AG20443 (cell line): Measurements from ENCODE around the gene SEL1L3.
A peak's percentile ranks its signal among the peaks of the same experiment; 100 is the strongest.
"Not testable (repeated sequence)": the region's sequence is repeated elsewhere in the genome, so short reads cannot be mapped to it uniquely, and the experiment has no call there.

Experiments used
- DNase-seq: peaks from one replicate; pipeline ENCODE4 v3.0.0; 2012; ENCODE audit warnings: low spot score, mixed read lengths

SEL1L3 gene

GRCh38 chr4:25879587-25879986 is 16.8 kb upstream of the SEL1L3 start:
- no peak for DNase-seq

- DNase-seq = no peak
Measured at GRCh38 chr4:25879091-25879584, 16.4 kb upstream of the SEL1L3 start.

GRCh38 chr4:25878676-25879075 is 15.9 kb upstream of the SEL1L3 start:
- DNase-seq = no peak

DNA sequence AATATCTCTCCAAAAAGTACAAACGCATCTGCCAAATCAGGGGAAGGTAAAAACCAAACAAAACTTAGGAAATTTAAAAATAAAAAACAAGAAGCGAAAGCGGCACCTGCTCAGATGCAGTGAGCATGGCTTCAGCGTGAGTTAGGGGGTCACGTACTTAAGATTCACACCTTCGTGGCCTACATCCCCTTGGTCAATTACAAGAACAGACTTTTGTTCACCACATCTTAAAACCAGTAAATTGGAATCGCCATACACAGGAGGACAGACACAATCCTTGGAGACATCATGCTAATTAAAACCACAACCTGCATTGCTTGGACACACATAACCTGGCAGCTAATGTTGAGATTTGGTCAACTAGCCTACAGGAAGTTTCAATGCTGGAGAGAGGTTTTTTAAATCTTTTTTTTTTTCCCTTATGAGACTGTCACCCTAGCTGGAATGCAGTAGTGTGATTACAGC is 12.5 kb upstream of the SEL1L3 start:
- DNase-seq = no peak

GRCh38 chr4:25874655-25875054 is 11.9 kb upstream of the SEL1L3 start:
- DNase-seq = no peak

DNA sequence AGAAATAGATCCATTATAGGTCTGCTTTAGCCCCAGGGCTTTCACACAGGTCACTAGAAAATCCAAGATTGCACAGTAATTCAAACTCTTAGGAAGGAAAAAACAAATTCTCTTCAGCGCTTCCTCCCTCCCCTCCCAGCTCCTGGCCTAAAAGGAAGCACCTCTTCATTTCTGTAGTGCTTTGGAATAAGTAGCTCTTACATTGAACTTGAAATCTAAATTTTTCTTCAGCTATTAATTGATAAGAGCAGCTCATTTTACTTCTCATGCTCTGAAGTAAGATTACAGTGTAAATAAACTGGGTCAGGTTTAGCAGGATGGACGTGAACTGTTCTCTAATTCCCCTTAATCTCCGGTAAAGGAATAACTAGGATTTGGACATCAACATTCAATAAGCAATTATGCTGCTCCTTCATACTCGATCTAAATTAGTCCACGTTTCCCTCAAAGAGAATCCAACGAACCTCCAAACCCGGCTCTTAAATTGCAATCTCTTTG is 10.9 kb upstream of the SEL1L3 start:
- no peak for DNase-seq

DNA sequence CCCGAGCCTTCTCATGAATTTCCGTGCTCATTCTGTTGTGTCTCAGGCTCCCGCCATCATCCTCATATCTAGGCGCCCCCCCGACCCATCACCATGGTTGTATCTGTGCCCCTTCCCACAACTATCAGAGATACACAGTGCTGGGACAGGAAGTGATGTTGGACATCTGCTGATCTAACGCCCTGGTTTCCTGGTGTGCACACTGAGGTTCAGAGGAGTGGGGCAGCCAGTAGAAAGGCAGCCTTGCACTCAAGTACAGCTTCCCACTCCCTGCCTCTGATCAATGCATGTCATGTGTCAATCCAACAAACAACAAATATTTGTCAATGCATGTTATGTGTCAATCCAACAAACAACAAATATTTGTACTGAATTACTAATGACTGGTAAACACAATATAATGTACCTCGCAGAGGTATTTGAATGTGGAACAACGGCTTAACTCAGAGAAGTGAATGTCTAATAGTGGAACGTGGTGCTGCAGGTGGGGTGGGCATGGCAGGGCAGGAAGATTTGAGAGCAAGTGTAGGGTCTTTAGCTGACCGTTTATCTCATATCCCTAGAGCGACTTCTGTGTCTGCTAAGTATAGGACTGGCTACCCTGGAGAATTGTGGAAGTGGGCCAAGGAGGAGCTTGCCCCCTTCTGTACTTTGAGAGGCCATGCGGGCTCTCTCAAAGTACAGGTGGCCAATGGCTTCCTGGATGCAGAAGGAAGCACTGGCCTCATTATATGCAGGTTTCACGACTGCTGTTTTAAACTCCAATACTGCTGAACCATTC is 10.3 kb upstream of the SEL1L3 start:
- DNase-seq = no peak

GRCh38 chr4:25870081-25870480 is 7.3 kb upstream of the SEL1L3 start:
- no peak for DNase-seq

- no peak for DNase-seq
Measured at GRCh38 chr4:25867781-25868294, 5.0 kb upstream of the SEL1L3 start.

GRCh38 chr4:25866401-25866800 is 3.6 kb upstream of the SEL1L3 start:
- DNase-seq = not testable (repeated sequence)

GRCh38 chr4:25865586-25865985 is 2.8 kb upstream of the SEL1L3 start:
- DNase-seq = peak; percentile 20

GRCh38 chr4:25863831-25864418 is 1.1 kb upstream of the SEL1L3 start:
- no peak for DNase-seq

DNA sequence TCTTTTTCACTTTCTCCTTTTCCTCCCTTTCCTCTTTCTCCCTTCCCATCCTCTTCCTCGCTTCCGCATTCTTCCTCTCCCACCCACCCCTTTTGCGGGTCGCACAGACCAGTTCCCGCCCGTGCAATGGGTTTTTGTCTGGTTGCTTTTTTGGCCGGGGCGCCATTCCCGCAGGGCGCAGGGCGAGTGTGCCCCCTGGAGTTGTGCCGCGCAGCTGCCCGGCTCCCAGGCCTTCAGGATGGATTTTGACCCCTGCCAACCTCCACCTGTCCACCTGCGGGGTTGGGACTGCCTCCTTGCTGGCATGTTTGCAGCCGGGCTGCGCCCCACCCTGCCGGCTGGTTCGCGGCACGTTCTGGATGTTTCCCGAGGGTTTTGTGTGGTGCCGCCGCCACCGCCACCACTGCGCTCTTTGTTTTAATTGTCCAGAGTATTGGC is 578 bp upstream of the SEL1L3 start:
- no peak for DNase-seq

DNA sequence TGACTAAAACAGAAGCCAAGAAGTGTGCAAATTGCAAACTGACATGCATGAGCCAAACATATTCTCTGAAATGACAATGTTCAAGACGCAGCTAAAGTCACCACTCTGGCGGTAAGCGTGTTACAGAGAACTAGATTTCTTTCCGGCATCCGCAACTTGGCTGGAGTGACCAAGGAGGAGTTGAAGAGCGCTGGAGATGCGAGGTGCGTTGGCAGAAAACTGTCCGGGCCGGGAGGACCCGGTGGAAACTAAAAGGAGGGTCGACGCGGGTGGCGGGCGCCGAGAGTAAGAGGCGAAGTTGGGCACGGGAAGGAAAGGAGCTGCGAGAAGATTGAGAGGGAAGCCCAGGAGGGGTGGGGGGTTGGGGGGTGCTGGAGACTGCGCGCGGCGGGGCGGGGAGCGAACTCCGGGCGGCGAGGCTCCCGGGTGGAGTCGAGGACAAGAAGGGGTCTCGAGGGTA is 807 bp downstream of the SEL1L3 start:
- peak; percentile 58 for DNase-seq

- DNase-seq = no peak
Measured at GRCh38 chr4:25861280-25861950, 1.4 kb downstream of the SEL1L3 start.

DNA sequence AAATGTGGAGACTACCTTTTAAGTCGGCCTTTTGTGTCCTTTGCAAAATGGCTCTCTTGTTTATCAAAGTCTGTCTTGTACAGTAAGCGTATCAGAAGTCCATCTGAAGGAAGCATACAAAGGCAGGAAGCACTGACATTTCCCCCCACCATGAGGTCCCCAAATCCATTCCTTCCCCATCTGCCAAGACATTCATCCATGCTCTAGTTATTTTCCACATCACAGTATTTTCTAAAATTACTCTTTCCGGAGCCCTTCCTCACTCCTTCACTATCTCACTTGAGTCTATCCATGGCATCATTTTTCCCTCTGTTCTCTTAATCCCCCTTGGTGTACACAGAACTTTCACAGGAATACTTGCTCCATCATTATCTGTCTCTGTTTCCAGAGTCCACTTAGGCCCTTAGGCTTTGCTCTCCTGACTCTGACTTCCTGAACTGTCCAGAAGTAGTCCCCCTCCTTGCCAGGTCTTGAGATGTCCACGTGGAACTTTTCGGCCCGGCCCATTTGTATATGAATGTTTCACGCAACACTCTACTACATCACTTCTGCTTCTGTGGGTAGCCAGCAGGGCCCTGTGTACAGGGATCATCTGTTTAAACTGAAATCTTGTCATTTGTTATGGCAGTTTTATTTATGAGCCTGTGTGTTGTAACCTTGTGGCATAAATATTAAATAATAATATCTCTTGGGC is 2.1 kb downstream of the SEL1L3 start:
- no peak for DNase-seq

- DNase-seq = no peak
Measured at GRCh38 chr4:25859429-25860148, 3.2 kb downstream of the SEL1L3 start.

GRCh38 chr4:25857851-25858400 is 4.9 kb downstream of the SEL1L3 start:
- DNase-seq = no peak

DNA sequence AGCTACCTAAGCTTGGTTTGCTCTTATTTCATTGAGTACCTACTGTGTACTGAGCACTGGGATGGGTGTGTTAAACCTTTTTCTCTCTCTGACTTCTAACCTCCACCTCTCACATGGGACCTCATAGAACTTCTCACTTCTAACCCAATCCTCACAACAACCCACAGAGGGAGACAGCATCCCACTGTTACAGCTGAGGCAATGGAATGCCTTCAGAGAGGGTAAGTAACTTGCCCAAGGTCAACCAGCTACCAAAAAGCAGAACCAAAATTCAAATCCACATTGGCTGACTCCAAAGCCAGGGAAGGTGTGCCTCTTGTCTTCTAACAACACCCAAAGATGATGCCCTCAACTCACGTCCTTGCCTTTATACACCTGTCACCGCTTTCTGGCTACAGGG is 5.4 kb downstream of the SEL1L3 start:
- no peak for DNase-seq

DNA sequence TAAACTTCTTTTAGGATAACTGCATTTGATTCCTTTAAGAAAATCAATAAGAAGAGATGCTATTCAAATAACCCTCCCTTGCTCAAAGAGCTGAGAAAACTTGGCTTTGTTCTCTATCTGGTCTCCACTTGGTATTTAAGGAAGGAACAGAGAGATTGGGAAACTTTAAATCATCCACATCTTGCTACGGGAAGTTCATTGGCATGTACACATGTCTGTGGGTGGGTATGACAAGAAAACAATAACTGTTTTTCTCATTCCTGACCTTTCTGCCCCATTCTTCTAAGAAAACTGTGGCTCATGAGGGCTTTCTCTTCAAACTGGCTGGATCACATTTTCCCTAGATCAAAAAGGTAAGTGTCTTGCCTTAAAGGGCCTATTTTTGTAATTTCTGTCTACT is 6.0 kb downstream of the SEL1L3 start:
- no peak for DNase-seq

DNA sequence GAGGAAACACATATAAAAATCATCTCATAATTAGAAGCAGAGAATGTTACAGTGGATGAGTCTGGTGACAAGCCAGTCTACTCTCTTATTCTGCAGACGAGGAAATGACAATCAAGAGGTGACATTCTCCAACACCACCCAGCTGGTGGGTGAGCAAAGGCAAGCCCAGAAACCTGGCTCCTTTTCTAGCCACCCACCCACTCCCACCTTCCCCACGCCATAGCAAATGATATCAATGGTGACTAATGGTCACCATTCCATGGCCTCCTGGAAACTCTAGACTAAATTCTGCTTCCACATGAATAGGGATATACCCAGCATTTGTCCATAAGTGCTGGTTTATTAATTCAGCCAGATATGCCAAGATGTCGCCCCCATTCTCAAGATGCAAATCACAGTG is 10.7 kb downstream of the SEL1L3 start:
- no peak for DNase-seq
